Fibroblast of villous mesenchyme (primary cell): ENCODE data around the gene TMEM129. TPM values are rescaled to one million over a fixed set of nuclear protein-coding genes. Genes with fewer than 3 reads are reported as not detected.

Experiments used
- DNase-seq: peaks from one replicate; pipeline ENCODE4 v3.0.0-alpha.2; 2010; ENCODE audit warnings: low read depth
- H3K4me3 ChIP-seq: 2 replicates; pipeline ENCODE4 v1.5.1; 2011; ENCODE audit warnings: low read depth, mild to moderate bottlenecking, low read length
- CTCF ChIP-seq: IDR thresholded peaks from 2 replicates; pipeline ENCODE4 v1.5.1; 2012; ENCODE audit warnings: low read depth, mild to moderate bottlenecking, low read length; ENCODE audit not compliant: insufficient read depth
- total RNA-seq: library from RNA; depleted of rRNA; stranded (reverse); fragments of >200 nt; gene quantifications from 2 replicates; pipeline ENCODE4 v1.2.3, GENCODE V29; 2012

The TMEM129 gene
- total RNA-seq, 1 donor = 31.1 TPM

DNA sequence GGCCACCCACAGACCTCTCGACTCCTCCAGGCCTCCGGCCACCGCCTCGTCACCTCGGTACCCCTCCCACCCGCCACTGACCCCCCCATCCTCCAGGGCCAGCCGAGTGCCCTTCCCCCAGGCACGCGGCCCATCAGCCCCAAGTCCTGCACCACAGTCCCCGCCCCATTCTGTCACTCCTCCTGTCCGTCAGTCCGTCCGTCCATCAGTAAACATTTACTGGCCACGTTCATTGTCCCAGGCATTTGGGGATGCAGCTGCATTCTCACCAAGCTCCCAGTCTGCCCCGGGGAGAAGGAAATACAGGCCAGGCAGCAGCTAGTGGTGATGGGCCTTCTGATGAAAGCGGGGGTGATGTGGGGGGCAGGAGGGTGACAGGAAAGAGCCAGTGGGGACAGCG, 36.7 kb upstream of the TMEM129 start:
- H3K4me3 ChIP-seq = no peak overlapping the region
- no peak for TF ChIP-seq CTCF
- no peak for DNase-seq

DNA sequence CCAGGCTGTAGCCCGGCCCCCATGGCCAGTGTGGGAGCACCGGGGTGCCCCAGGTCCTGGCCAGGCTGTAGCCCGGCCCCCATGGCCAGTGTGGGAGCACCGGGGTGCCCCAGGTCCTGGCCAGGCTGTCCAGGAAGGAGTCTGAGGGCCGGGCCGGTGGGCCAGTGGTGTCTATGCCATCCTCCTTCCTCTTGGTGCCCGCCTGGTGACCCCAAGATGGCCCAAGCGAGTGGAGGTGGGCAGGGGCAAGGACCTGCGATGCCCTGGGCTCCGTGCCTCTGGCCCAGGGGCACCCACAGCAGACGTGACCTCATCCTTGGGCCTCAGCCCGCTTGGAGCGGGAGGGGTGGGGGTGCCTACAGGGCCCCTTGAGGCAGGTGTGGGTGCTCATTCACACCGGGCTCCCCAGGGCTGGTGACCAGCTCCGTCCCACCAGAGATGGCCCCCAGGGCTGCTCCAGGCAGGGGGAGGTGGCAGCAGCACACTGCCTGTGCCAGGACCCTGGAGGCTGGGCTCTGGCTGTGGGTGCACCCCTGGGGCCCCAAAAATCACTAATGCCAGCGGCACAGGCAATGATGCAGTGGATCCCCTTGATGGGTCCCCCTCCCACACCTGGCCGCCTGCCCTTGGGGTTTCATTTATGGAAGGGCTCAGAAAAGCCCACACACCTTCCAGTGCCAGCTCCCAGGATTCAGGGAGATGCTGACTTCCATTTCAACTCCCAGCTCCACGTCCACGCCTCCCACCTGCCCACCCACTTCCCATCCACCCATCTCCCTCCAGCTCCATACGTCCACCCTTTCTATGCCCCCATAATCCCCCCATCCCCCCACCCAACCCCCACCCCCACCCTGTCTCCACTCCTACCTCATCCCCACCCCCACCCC, 36.0 kb upstream of the TMEM129 start:
- no peak overlapping the region for H3K4me3 ChIP-seq
- DNase-seq = no peak
- TF ChIP-seq CTCF = no peak

DNA sequence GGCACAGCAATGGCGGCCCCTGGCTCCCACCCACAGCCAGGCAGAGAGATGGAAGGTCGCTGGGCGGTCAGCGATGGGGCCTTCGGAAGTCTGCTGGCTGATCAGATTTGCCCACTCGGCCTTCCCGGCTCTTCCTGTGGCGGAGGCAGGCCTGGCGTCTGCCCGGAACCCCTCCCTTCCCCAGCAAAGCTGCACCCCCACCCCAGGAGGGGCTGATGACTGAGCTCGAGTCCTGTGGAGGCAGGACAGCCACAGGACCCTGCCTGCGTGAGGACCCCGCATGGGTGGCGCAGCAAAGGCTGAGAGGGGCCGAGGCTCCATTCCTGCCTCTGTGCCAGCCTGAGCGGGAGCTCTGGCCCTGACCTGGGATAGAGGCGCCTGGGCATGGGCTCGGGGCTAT, 35.0 kb upstream of the TMEM129 start:
- TF ChIP-seq CTCF = no peak
- no peak for DNase-seq

DNA sequence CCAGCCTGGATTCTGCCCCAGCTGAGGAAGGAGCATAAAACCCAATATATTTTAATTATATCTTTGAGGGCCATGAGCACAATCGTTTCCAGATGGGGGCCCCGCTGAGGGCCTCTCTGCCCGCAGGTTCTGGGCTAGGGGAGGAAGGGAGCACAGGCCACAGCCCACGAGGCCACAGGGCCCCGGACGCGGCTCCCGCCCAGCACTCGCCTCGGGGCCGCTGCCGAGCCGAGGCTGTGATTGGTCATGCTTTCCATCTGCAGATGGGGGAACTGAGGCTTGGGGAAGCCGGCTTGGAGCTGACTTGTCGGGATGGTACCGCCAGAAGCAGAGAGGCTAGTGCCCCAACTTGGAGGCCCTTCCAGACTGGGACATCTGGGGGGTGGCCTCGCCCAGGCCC, 34.2 kb upstream of the TMEM129 start:
- no peak for DNase-seq
- no peak for TF ChIP-seq CTCF
- H3K4me3 ChIP-seq = no peak overlapping the region

More for the DNA sequence above, 35.0 kb upstream of the TMEM129 start:
- H3K4me3 ChIP-seq = no peak overlapping the region

DNA sequence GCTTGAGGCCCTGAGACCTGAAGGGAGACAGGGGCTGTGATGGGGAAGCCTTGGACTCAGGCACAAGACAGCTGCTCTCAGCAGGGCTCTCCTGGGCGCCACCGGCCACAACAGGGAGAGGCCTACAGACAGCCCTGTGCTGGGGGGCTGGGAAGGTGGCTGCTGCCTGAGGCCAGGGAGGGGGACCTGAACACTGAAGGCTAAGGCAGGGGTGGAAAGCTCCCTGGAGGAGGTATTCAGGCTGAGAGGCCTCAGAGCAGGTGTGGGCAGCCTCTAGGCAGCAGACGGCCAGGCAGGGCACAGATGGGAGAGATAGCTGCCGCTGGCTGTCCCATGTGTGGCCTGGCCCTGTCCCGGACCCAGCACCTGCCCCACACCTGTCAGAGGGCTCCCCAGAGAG, 33.2 kb upstream of the TMEM129 start:
- TF ChIP-seq CTCF = no peak
- DNase-seq = no peak
- H3K4me3 ChIP-seq = no peak overlapping the region

DNA sequence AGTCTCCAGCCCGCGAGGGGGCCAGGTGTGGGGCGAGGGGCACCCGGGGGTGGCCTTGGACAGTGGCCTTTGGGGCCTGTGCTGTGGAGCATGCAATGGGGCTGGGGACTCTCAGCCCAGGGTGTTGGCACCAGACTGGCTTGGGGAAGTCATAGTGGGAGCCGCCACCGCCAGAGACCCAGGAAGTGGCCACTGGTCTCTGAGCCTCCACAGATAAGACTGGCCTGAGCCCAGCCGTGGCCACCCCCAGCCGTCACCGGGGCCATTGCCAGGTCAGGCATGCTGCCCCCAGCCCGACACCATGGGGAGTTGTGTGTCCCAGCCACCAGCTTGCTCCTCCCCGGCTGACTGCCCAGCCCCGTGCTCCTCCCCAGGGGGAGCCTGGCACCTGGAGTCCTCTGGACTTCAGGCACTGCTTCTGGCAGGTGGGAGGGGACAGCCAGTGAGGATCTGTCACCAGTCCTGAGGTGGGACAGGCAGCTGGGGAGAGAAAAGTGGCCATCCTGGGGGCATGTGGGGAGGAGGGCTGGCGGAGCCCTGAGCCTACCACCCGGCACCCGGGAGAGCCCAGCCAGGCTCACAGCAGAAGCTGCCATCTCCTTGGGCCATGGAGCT, 32.7 kb upstream of the TMEM129 start:
- no peak for DNase-seq
- no peak for TF ChIP-seq CTCF
- no peak overlapping the region for H3K4me3 ChIP-seq

DNA sequence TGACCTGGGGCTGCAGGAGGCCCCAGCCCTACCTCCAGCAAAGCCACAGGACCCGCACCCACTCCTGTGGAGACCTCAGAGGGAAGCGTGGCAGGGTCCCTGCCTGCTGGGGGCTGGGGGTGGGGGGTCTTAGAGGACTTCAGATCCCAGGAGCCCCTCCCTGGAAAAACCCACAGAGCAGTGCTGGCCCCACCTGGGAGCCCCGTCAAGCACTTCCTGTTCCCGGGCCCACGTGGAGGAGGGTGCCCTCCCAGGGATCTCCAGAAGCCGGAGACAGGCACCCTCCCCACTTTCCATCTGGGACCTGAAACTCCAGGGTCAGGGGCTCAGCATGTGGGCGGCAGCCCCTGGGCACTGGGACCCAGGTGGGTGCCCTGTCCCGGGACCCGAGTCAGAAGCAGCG, 32.2 kb upstream of the TMEM129 start:
- no peak for DNase-seq
- H3K4me3 ChIP-seq = no peak overlapping the region
- TF ChIP-seq CTCF = no peak
